Endothelial cell of umbilical vein (primary cell): ENCODE measurements around the gene KIF3B. TPM values are rescaled to one million over a fixed set of nuclear protein-coding genes. Genes with fewer than 3 reads are reported as not detected.

ENCODE experiments used
- BruUV-seq: library from RNA; stranded (reverse); fragments of 400-500 nt; replicated peaks from 2 replicates; lab custom pipeline; 2021; lab: Mats Ljungman, UMichigan
- CTCF ChIA-PET: fragments of 300-600, 350-600 bp; sonication (Branson Sonifier 250); formaldehyde crosslinking; loops from one replicate; lab custom pipeline; 2021; ENCODE audit warnings: antibody characterized with exemption, inconsistent platforms; lab: Charles Lee
- POLR2A ChIA-PET: fragments of 300-600, 350-600 bp; sonication (Branson Sonifier 250); formaldehyde crosslinking; loops from one replicate; lab custom pipeline; 2021; ENCODE audit warnings: antibody characterized with exemption, inconsistent platforms; lab: Charles Lee
- DNase-seq: peaks from one replicate; pipeline ENCODE4 v3.0.0-alpha.2; 2011; ENCODE audit warnings: low read depth, low spot score
- FAIRE-seq: peaks from 2 replicates; lab custom pipeline; 2011; peaks lifted over from hg19 to GRCh38; lab: Jason Lieb, UNC
- H2AFZ ChIP-seq: 2 replicates; pipeline ENCODE4 v1.6.0; 2012; ENCODE audit warnings: low read depth, low read length, control low read depth, inconsistent platforms
- H3K27ac ChIP-seq: 2 replicates; pipeline ENCODE4 v1.5.1; 2011; ENCODE audit warnings: low read depth, mild to moderate bottlenecking, control low read depth, low read length, moderate library complexity; ENCODE audit not compliant: insufficient read depth
- H3K27me3 ChIP-seq, 2 experiments: 2 replicates each; pipeline versions ENCODE4 v1.6.0 to v1.6.1; 2011; ENCODE audit warnings: low read length in 2 of 2, mixed read lengths in 1 of 2; ENCODE audit not compliant: control insufficient read depth in 2 of 2, insufficient read depth in 2 of 2
- H3K36me3 ChIP-seq, 2 experiments: 2 replicates in 1 of 2; 3 replicates in 1 of 2; pipeline ENCODE4 v1.5.1; 2011; ENCODE audit warnings: low read length in 2 of 2, mild to moderate bottlenecking in 1 of 2, moderate library complexity in 1 of 2; ENCODE audit not compliant: control insufficient read depth in 2 of 2, insufficient read depth in 2 of 2; ENCODE audit errors: extremely low read depth in 1 of 2
- H3K4me1 ChIP-seq: 3 replicates; pipeline ENCODE4 v1.5.1; 2011; ENCODE audit warnings: mild to moderate bottlenecking, low read length; ENCODE audit not compliant: control insufficient read depth, insufficient read depth; ENCODE audit errors: extremely low read depth
- H3K4me2 ChIP-seq: 2 replicates; pipeline ENCODE4 v1.6.1; 2011; ENCODE audit warnings: low read length, control low read depth, mixed read lengths; ENCODE audit not compliant: insufficient read depth
- H3K4me3 ChIP-seq, 3 experiments: fragments of 200-600 bp in 1 of 3; sonication (generic), shearing (Covaris generic) in 1 of 3; replicated peaks in 1 of 3; 2 replicates each; pipeline ENCODE4 v1.5.1; 2011 to 2016; ENCODE audit warnings: control low read depth in 3 of 3, low read length in 3 of 3, mild to moderate bottlenecking in 2 of 3, inconsistent platforms in 1 of 3, low read depth in 1 of 3, moderate library complexity in 1 of 3; ENCODE audit not compliant: insufficient read depth in 1 of 3
- H3K79me2 ChIP-seq: 2 replicates; pipeline ENCODE4 v1.6.0; 2012; ENCODE audit warnings: low read length, inconsistent platforms; ENCODE audit not compliant: control insufficient read depth, insufficient read depth
- H3K9ac ChIP-seq: replicated peaks from 2 replicates; pipeline ENCODE3; 2011; ENCODE audit warnings: low read length, control low read depth; ENCODE audit not compliant: insufficient read depth; ENCODE audit errors: extremely low read depth
- H3K9me1 ChIP-seq: replicated peaks from 3 replicates; pipeline ENCODE4 v1.6.0; 2011; ENCODE audit warnings: mild to moderate bottlenecking, low read length; ENCODE audit not compliant: control insufficient read depth, insufficient read depth; ENCODE audit errors: extremely low read depth
- H3K9me3 ChIP-seq: replicated peaks from 2 replicates; pipeline ENCODE4 v1.5.1; 2012; ENCODE audit warnings: low read length, inconsistent platforms; ENCODE audit not compliant: control insufficient read depth, insufficient read depth
- H4K20me1 ChIP-seq: replicated peaks from 2 replicates; pipeline ENCODE3; 2011; ENCODE audit warnings: mild to moderate bottlenecking, low read length; ENCODE audit not compliant: control insufficient read depth, insufficient read depth; ENCODE audit errors: extremely low read depth
- EZH2 ChIP-seq: IDR thresholded peaks from 2 replicates; pipeline ENCODE4 v1.6.1; 2012; ENCODE audit warnings: borderline replicate concordance, low read depth, mild to moderate bottlenecking, moderate library complexity, low read length, inconsistent platforms; ENCODE audit not compliant: severe bottlenecking
- GATA2 ChIP-seq: IDR thresholded peaks from 2 replicates; pipeline ENCODE4 v1.7.0; 2011; ENCODE audit warnings: low read depth, mild to moderate bottlenecking, moderate library complexity, mixed read lengths, low read length; ENCODE audit not compliant: insufficient read length, insufficient read depth
- POLR2A ChIP-seq: IDR thresholded peaks from 2 replicates; pipeline ENCODE4 v1.6.1; 2012; ENCODE audit warnings: low read depth, mild to moderate bottlenecking, control low read depth, low read length
- POLR2AphosphoS5 ChIP-seq: IDR thresholded peaks from 2 replicates; pipeline ENCODE4 v1.6.1; 2012; ENCODE audit warnings: low read depth, mild to moderate bottlenecking, control low read depth, low read length, moderate library complexity; ENCODE audit not compliant: insufficient read depth
- dilution Hi-C: fragments of 300-500 bp; cut with MboI; formaldehyde crosslinking; loops from one replicate; pipeline ENCODE4 v1.15.0; 2019; ENCODE audit warnings: low sequenced_read_pairs; ENCODE audit not compliant: extremely low pct_ligation_motif_present
- intact Hi-C: fragments of 100-400 bp; cut with micrococcal nuclease; formaldehyde crosslinking; loops from one replicate; pipeline ENCODE4 v1.10.0; 2022
- polyA plus RNA-seq, 4 experiments: library from polyadenylated mRNA; depleted of rRNA in 3 of 4; stranded (reverse) in 3 of 4; unstranded in 1 of 4; fragments of >200 nt; gene quantifications; 2 replicates each; pipeline versions ENCODE4 v1.2.1 to v1.2.3, GENCODE V29; 2011 to 2012; ENCODE audit warnings: missing spikeins in 1 of 4
- total RNA-seq: library from RNA; stranded (reverse); gene quantifications from 2 replicates; pipeline ENCODE4 v1.2.3, GENCODE V29; 2021
- TF ChIP-seq, protein P1 (sequence below), 2 donors: IDR thresholded peaks; 1 replicate in 1 of 2; 2 replicates in 1 of 2; pipeline ENCODE4 v1.5.1; 2011; ENCODE audit warnings: low read length in 2 of 2, mild to moderate bottlenecking in 2 of 2, moderate library complexity in 2 of 2, control low read depth in 1 of 2, inconsistent platforms in 1 of 2, low read depth in 1 of 2; ENCODE audit not compliant: insufficient read depth in 1 of 2; ENCODE audit errors: extremely low read depth in 1 of 2

KIF3B gene
- total and polyA plus RNA-seq, 2 donors (not counting 3 experiments of a cell fraction or from before 2014, with no cell fraction given): 14.5 to 25.1 TPM

DNA sequence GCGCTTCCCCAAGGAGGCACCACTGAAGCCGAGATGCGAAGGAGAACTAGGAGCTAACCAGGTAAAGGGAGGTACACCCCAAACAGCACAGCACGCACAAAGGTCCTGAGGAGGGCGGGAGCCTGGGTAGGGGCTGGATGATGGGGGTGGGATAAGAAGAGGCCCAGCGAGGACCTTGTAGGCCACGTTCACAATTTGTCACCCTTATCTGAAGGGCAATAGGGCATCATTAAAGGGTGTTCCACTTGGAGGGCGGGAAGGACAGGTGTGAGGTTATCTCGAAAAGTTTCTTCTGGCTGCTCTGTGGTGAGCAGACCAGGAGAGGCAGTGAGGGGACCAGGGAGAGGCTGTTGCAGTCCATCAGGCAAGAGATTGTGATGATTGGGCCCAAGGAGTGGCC lies 44.2 kb upstream of the KIF3B start:
- Histone ChIP-seq H3K4me1 (no peaks in the 10 kb centered on the region), H3K9ac (no peak overlapping the region), H3K4me2 (no peak overlapping the region), H3K36me3 (peaks cover 9 to 43% of the 10 kb centered on the region in 2 experiments), H3K4me3 (no peak overlapping the region), H3K9me3 (no peaks in the 10 kb centered on the region), H2AFZ (no peak overlapping the region), H3K27me3 (no peaks in the 10 kb centered on the region), H3K27ac (no peak overlapping the region), H3K79me2 (no peaks in the 10 kb centered on the region), H4K20me1 (no peaks in the 10 kb centered on the region), H3K9me1 (no peaks in the 10 kb centered on the region)
- TF ChIP-seq POLR2A (no peak), POLR2AphosphoS5 (no peak), GATA2 (no peak), EZH2 (no peak)
- TF ChIP-seq, protein P1, sequence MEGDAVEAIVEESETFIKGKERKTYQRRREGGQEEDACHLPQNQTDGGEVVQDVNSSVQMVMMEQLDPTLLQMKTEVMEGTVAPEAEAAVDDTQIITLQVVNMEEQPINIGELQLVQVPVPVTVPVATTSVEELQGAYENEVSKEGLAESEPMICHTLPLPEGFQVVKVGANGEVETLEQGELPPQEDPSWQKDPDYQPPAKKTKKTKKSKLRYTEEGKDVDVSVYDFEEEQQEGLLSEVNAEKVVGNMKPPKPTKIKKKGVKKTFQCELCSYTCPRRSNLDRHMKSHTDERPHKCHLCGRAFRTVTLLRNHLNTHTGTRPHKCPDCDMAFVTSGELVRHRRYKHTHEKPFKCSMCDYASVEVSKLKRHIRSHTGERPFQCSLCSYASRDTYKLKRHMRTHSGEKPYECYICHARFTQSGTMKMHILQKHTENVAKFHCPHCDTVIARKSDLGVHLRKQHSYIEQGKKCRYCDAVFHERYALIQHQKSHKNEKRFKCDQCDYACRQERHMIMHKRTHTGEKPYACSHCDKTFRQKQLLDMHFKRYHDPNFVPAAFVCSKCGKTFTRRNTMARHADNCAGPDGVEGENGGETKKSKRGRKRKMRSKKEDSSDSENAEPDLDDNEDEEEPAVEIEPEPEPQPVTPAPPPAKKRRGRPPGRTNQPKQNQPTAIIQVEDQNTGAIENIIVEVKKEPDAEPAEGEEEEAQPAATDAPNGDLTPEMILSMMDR (IDR thresholded peaks at IDR 0.05; ENCODE audit: extremely low read depth in 1 of 2, insufficient read depth in 1 of 2, low read depth in 1 of 2, low read length in 2 of 2): no peak
- dilution Hi-C loops (no loop called here), intact Hi-C loops (no loop called here)
- no TSS peak for BruUV-seq
- ChIA-PET CTCF (interaction anchor here (1.5 kb wide), 1 partner anchor 10 kb away, joined by 3 read pairs; no protein-coding TSS in a partner anchor), POLR2A (interaction anchor here (0.6 kb wide), 1 partner anchor 1198 kb away, joined by 3 read pairs; no protein-coding TSS in a partner anchor)
- DNase-seq: no peak
- FAIRE-seq: no peak
